Hepatocyte (in vitro differentiated cells): Measurements from ENCODE around the gene ZMIZ2. TPM values are rescaled to one million over a fixed set of nuclear protein-coding genes. Genes with fewer than 3 reads are reported as not detected.

Source experiments
- DNase-seq: peaks from one replicate; pipeline ENCODE4 v3.0.0-alpha.2; 2016; ENCODE audit warnings: low spot score
- H2AFZ ChIP-seq: fragments of 200-600 bp; sonication (generic); 2 replicates; pipeline ENCODE4 v1.6.0; 2016; ENCODE audit warnings: antibody characterized with exemption, mild to moderate bottlenecking
- H3K27ac ChIP-seq: fragments of 200-600 bp; sonication (generic); 2 replicates; pipeline ENCODE4 v1.5.1; 2016; ENCODE audit warnings: mild to moderate bottlenecking
- H3K27me3 ChIP-seq: fragments of 200-600 bp; sonication (generic); 2 replicates; pipeline ENCODE4 v1.6.1; 2016
- H3K36me3 ChIP-seq: fragments of 200-600 bp; sonication (generic); replicated peaks from 2 replicates; pipeline ENCODE4 v1.5.1; 2016; ENCODE audit warnings: low read depth; ENCODE audit not compliant: insufficient read depth
- H3K4me1 ChIP-seq: fragments of 200-600 bp; sonication (generic); 2 replicates; pipeline ENCODE4 v1.5.1; 2016; ENCODE audit warnings: mild to moderate bottlenecking, moderate library complexity; ENCODE audit not compliant: insufficient read depth
- H3K4me2 ChIP-seq: fragments of 200-600 bp; sonication (generic); 2 replicates; pipeline ENCODE4 v1.6.0; 2016
- H3K4me3 ChIP-seq: fragments of 200-600 bp; sonication (generic); 2 replicates; pipeline ENCODE4 v1.5.1; 2016; ENCODE audit warnings: mild to moderate bottlenecking
- H3K79me2 ChIP-seq: fragments of 200-600 bp; sonication (generic); 2 replicates; pipeline ENCODE4 v1.6.0; 2017; ENCODE audit warnings: mild to moderate bottlenecking
- H3K9me2 ChIP-seq: fragments of 200-600 bp; sonication (generic); replicated peaks from 2 replicates; pipeline ENCODE4 v1.6.0; 2017; ENCODE audit warnings: mild to moderate bottlenecking; ENCODE audit not compliant: insufficient read depth
- H3K9me3 ChIP-seq: fragments of 200-600 bp; sonication (generic); 2 replicates; pipeline ENCODE4 v1.5.1; 2016; ENCODE audit warnings: low read depth, mild to moderate bottlenecking
- H4K20me1 ChIP-seq: fragments of 200-600 bp; sonication (generic); 2 replicates; pipeline ENCODE4 v1.6.0; 2016; ENCODE audit warnings: mild to moderate bottlenecking; ENCODE audit not compliant: insufficient read depth, poor library complexity, severe bottlenecking
- CTCF ChIP-seq: fragments of 200-600 bp; sonication (generic); IDR thresholded peaks from 2 replicates; pipeline ENCODE4 v1.5.1; 2016; ENCODE audit warnings: antibody characterized with exemption, mild to moderate bottlenecking; ENCODE audit not compliant: poor library complexity
- EZH2 ChIP-seq: fragments of 200-600 bp; sonication (generic); IDR thresholded peaks from 2 replicates; pipeline ENCODE4 v1.6.1; 2016; ENCODE audit warnings: antibody characterized with exemption, mild to moderate bottlenecking, borderline replicate concordance
- EZH2phosphoT487 ChIP-seq: fragments of 200-600 bp; sonication (generic); IDR thresholded peaks from one replicate; pipeline ENCODE4 v1.6.1; 2018; ENCODE audit warnings: antibody characterized with exemption, mild to moderate bottlenecking, low read depth, moderate library complexity; ENCODE audit not compliant: unreplicated experiment, severe bottlenecking
- WGBS: methylation state at CpG from one replicate; pipeline ENCODE4 v1.1.6; 2016; ENCODE audit warnings: low lambda C conversion rate; ENCODE audit errors: missing lambda C conversion rate; 5-methylcytosine and 5-hydroxymethylcytosine counted together
- polyA plus RNA-seq: library from polyadenylated mRNA; unstranded; fragments of >200 nt; fragmentation: Nextera tagmentation; extraction: Ambion mirVana; gene quantifications from 2 replicates; pipeline ENCODE4 v1.2.1, GENCODE V29; 2016
- total RNA-seq: library from RNA; depleted of rRNA; stranded (reverse); fragments of >200 nt; gene quantifications from 2 replicates; pipeline ENCODE4 v1.2.3, GENCODE V29; 2014

Gene ZMIZ2
- total and polyA plus RNA-seq, 2 experiments from 2014 or later = 10.5 to 37.0 TPM

- Histone ChIP-seq H3K4me3 (no peak overlapping the region), H3K4me1 (no peaks in the 10 kb centered on the region), H2AFZ (no peak overlapping the region), H3K27me3 (no peaks in the 10 kb centered on the region), H3K27ac (no peak overlapping the region), H3K9me2 (no peaks in the 10 kb centered on the region), H3K4me2 (no peak overlapping the region), H4K20me1 (peaks cover 6% of the 10 kb centered on the region), H3K9me3 (no peaks in the 10 kb centered on the region), H3K36me3 (no peaks in the 10 kb centered on the region), H3K79me2 (peaks cover 36% of the 10 kb centered on the region)
- no peak for DNase-seq
- TF ChIP-seq EZH2phosphoT487 = no peak
- TF ChIP-seq CTCF = no peak
- 96% methylated on average over 6 of the region's 7 CpGs for WGBS
Observed at GRCh38 chr7:44757739-44758138, 9.1 kb downstream of the ZMIZ2 start.

GRCh38 chr7:44759246-44759645, 10.6 kb downstream of the ZMIZ2 start:
- Histone ChIP-seq H3K79me2 (peaks cover 21% of the 10 kb centered on the region), H3K27ac (no peak overlapping the region), H3K27me3 (no peaks in the 10 kb centered on the region), H3K9me3 (no peaks in the 10 kb centered on the region), H3K4me1 (no peaks in the 10 kb centered on the region), H3K36me3 (no peaks in the 10 kb centered on the region), H4K20me1 (peaks cover 6% of the 10 kb centered on the region), H3K4me2 (no peak overlapping the region), H3K4me3 (no peak overlapping the region), H3K9me2 (no peaks in the 10 kb centered on the region), H2AFZ (no peak overlapping the region)
- TF ChIP-seq CTCF = no peak
- no peak for TF ChIP-seq EZH2phosphoT487
- TF ChIP-seq EZH2 = no peak
- DNase-seq = no peak
- WGBS = 97% methylated on average over 9 of the region's 9 CpGs

- Histone ChIP-seq H3K36me3 (no peaks in the 10 kb centered on the region), H3K4me2 (no peak overlapping the region), H3K9me2 (no peaks in the 10 kb centered on the region), H3K79me2 (peaks cover 12% of the 10 kb centered on the region), H3K4me3 (no peak overlapping the region), H2AFZ (no peak overlapping the region), H4K20me1 (peaks cover 2% of the 10 kb centered on the region), H3K9me3 (no peaks in the 10 kb centered on the region), H3K27ac (no peak overlapping the region), H3K27me3 (no peaks in the 10 kb centered on the region), H3K4me1 (no peaks in the 10 kb centered on the region)
- TF ChIP-seq EZH2phosphoT487 = no peak
- no peak for TF ChIP-seq EZH2
- TF ChIP-seq CTCF = no peak
- DNase-seq = no peak
- WGBS = 95% methylated on average over 11 of the region's 18 CpGs
Observed at GRCh38 chr7:44760034-44760580, 11.5 kb downstream of the ZMIZ2 start.
